Stimulated activated CD4-positive, alpha-beta T cell treated with anti-CD3 and anti-CD28 coated beads, Interleukin-1b, Interleukin-23, amount 100 ng/mL, for 48 hours (primary cell): ENCODE data around the gene EDEM3.
"Not testable (repeated sequence)": the region's sequence is repeated elsewhere in the genome, so short reads cannot be mapped to it uniquely, and the experiment has no call there.

Experiments used
- DNase-seq: peaks from one replicate; pipeline ENCODE4 v3.0.0-alpha.2; 2020

EDEM3 gene

DNA sequence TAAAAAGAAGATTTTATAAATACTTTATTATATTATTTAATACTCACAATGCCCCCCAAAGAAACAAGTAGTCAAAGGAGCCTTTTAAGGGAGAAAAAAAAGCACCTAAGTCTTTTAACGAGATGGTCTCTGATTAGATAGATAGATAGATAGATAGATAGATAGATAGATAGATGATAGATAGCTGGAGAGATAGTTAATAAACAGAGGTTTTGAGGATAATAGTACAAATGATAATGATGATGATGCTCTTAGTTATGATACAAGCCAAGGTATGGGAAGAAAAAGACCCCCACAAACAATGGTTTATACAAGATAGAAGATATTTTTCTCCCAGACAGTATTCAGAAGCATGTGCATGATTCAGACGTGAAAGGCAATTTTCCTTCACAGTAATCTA, 14.6 kb upstream of the EDEM3 start:
- no peak for DNase-seq

DNA sequence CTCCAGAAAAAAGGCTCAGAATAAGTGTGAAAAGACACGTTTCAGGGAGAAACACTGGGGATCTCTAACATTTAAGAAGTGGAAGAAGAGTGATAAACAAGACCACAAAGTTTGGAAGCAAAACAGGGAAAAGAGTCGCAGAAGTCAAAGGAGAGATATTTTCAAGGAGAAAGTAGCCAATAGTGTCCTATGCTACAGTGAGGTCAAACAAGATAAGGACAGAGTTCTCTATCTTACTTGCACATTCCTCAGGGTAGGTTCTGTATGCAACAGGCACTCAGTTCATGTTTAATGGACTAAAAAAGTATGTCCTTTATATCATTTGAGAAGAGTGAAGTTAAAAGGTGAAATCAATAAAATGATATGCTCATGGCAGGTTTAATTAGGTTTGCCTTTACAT, 13.8 kb upstream of the EDEM3 start:
- DNase-seq, result no peak

GRCh38 chr1:184767591-184767990, 12.9 kb upstream of the EDEM3 start:
- DNase-seq, result no peak

DNA sequence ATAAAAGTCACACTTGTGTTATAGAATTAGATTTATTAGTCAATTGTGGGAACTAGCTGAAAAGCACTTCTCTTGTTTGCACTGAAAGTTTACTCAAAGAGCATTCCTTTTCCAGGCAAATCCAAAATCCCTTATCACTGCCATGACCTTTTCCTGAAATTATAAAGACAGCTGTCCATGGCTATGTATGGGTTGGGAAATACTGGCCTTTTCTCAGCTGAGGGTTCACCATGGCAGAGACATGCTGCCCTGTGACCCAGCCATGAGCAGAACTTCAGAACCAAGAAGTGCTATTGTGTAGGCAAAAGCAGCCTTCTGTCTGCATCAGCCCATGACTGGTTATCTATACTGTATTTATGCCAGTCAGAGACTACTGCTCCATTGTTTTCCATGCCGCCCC, 9.8 kb upstream of the EDEM3 start:
- no peak for DNase-seq

DNA sequence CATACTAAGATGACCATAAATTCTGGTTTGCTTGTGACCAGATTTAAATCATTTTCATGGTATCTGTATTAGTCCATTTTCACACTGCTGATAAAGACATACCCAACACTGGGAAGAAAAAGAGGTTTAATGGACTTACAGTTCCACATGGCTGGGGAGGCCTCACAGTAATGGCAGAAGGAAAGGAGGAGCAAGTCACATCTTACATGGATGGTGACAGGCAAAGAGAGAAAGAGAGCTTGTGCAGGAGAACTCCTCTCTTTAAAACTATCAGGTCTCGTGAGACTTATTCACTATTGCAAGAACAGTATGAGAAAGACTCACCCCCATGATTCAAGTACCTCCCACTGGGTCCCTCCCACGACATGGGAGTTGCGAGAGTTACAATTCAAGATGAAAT, 8.9 kb upstream of the EDEM3 start:
- DNase-seq, result not testable (repeated sequence)

GRCh38 chr1:184761969-184762485, 7.4 kb upstream of the EDEM3 start:
- no peak for DNase-seq

GRCh38 chr1:184759651-184760050, 5.0 kb upstream of the EDEM3 start:
- no peak for DNase-seq

DNA sequence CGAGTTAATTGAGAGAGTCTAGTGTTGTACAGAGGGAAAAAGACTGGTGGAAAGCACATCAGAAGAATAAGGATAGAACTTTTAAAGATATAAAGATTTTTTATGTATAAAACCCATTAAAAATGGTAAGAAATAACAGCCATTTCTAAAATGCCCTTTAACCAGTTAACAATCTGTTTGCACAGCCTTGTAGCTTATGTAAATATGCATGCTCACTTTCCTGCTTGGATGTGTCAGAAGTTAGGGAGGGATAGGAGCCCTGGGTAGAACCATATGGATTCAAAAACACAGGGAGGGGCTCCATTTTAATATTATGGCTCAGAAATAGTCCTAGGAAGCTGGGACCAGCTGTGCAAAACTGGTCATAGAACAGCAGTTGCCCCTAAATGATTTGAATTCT, 4.5 kb upstream of the EDEM3 start:
- no peak for DNase-seq

GRCh38 chr1:184757891-184758290, 3.2 kb upstream of the EDEM3 start:
- no peak for DNase-seq

DNA sequence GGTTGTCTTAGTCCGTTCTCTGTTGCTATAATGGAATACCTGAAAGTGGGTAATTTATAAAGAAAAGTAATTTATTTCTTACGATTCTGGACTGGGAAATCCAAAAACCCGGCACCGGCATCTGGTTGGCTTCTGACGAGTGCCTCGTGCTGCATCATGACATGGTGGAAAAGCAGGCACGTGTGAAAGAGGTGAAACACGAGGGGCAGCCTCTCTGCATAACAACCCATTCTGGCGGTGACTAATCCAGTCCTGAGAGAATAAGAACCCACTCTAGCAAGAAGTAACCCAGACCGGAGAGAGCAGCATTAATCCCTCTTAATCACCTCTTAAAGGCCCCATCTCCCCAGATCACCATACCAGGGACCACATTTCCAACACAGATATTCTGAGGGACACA, 2.7 kb upstream of the EDEM3 start:
- DNase-seq, result no peak

- no peak for DNase-seq
Measured at GRCh38 chr1:184755226-184756065, 788 bp upstream of the EDEM3 start.

DNA sequence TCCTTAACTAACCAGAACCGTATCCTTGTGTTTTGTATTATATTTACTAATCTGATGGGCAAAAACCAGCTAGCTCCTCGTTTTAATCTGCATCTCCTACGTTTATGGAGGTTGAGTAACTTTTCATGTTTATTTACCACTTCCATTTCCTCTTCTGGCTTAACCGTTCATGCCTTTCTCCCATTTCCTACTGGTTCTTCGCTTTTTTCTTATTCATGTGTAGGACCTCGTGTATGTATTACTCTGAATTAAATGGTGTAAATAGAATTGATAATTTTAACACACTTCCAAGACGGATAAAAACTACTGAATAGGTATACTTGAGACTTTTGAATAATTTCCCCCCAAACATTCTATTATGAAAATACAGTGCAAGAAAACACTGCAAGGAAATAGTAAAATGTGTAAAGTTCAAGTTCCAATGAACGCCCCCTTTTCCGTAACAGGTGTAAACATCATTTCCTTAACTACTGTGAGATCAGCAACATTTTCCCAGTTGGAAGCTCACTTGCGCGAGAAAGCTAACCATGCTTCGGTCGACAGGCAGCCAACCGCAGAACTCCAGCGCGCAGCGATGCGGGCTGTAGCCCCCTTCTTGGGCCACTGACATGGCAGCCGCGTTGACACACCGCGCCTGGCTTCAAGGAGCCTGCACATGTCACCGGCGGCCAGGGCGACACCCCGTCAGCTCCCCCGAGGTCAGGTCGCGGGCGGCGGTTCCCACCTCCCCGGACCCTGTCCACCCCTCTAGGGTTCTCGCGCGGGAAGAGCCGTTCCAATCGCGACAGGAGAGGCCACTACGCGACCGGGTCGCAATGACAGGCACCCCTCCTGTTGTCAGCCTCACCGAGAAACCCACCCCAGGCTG, 816 bp downstream of the EDEM3 start:
- peak; percentile 57 for DNase-seq

- DNase-seq, result no peak
Measured at GRCh38 chr1:184753117-184753516, 1.5 kb downstream of the EDEM3 start.

DNA sequence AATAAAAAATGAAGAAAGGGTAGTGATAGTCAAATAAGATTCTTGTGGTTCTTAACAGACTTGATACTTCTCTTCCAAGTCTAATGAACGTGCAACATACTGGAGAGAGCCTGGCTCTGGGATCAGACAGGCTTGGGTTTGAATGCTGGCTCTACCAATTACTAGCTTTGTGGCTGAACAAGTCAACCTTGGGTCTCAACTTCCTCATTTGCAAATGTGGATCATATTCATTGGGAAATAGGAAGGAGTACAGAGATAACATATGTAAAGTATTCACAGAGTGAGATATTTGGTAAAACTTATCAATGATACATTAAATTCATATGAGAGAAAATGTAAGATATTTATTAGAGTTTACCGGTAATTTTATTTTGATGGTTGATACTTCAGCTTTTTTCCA, 2.0 kb downstream of the EDEM3 start:
- DNase-seq, result no peak

GRCh38 chr1:184748740-184749139, 5.9 kb downstream of the EDEM3 start:
- DNase-seq, result no peak

GRCh38 chr1:184747089-184747955, 7.3 kb downstream of the EDEM3 start:
- no peak for DNase-seq

DNA sequence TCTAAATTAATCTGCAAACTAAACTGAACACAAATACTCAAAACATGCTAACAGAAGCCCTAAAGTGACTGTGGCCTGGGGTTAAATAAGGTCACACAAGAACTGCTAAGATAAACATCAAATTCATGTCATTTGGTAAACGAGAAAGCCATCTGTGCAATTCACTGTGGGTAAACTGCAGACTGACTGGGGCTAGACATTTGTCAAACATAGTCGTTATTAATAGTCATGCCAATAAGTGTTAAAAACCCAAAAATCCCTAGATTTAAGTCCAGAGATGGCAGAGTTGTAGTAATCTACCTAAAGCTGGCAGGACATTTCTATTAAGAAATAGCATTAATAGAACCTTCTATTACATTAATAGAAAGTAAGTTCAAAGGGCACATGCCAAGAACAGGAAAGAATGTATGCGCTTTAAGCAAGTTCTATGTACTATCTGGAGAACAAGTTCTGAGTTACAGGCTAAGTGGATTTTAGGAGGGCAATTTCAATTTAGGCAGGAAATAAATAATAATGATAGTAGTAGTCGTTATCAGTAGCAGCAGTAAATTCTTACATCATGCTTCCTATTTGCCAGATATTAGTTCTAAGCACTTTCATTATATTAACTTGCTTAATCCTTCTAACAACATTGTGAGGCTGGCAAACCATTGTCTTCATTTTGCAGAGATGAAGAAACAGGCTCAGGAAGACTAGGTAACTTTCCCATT, 8.6 kb downstream of the EDEM3 start:
- DNase-seq, result no peak

GRCh38 chr1:184745110-184745509, 9.5 kb downstream of the EDEM3 start:
- no peak for DNase-seq

- no peak for DNase-seq
Measured at GRCh38 chr1:184743062-184743756, 11.4 kb downstream of the EDEM3 start.

DNA sequence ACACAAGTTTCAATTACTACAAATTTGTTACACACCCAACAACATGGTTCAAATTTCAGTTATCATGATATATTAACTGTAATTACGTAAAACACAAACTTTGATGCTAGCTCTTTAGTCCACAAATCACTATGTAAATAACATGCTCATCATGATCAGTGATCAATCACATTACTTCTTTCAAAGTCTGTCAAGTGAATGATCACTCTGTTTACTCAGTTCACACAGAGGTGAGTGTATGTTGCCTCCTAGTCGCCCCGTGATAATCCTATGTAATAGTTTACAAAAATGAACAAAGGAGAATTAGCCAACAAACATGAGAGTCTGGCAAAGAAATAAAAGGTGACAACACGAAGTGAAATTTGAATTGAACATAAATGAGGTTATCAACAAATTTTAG, 14.3 kb downstream of the EDEM3 start:
- no peak for DNase-seq

DNA sequence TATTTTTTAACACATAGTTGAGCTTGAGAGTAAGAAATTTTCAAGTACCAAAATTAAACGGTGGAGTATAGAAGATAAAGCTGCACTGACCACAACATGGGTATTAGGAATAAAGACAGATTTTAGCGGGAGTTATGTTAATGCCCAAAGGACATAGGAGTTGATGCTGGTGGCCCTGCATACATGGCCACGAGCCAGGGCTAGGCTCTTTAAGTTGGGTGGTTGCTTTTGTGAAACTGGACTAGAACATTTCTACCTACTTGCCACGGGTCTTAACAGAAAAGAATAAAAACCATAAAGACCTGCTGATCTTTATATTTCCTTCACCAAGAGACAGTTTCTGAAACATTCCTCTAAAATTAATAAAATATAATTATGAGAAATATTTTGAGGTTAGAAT, 14.9 kb downstream of the EDEM3 start:
- DNase-seq, result no peak

DNA sequence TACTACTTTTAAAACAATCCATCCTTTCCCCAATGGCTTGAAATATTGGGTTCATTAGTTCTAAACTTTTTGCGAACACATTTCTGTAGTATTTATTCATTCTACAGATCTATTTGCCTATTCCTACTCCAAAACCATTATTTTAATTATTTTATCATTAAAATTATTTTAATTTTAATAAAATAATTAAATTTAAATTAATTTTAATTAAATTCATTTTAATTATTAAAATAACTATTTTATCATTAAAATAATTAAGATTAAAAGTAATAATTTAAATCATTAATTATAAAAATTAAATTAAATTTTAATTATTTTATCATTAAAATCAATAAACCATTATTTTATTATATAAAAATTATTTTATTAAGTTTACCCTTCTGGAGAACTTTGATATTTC, 15.6 kb downstream of the EDEM3 start:
- DNase-seq, result no peak
